BLaER1 treated with 17β-estradiol and CSF1 and Interleukin-3, amounts not matched to agents 10 nM and 100 nM (cell line): ENCODE results near the gene RIGI.

Source experiments
- H3K27ac ChIP-seq, 11 experiments: shearing (Covaris generic); formaldehyde crosslinking; 2 replicates each; pipeline ENCODE4 v1.8.1; 2022
- H3K27me3 ChIP-seq, 11 experiments: shearing (Covaris generic); formaldehyde crosslinking; 2 replicates each; pipeline ENCODE4 v1.8.1; 2022
- H3K36me3 ChIP-seq, 11 experiments: shearing (Covaris generic); formaldehyde crosslinking; 2 replicates each; pipeline ENCODE4 v1.8.1; 2022
- H3K4me1 ChIP-seq, 10 experiments: shearing (Covaris generic); formaldehyde crosslinking; 2 replicates each; pipeline ENCODE4 v1.8.1; 2022
- H3K4me2 ChIP-seq, 11 experiments: shearing (Covaris generic); formaldehyde crosslinking; 2 replicates each; pipeline ENCODE4 v1.8.1; 2022
- H3K4me3 ChIP-seq, 10 experiments: shearing (Covaris generic); formaldehyde crosslinking; 2 replicates each; pipeline ENCODE4 v1.8.1; 2022
- H3K9ac ChIP-seq, 11 experiments: shearing (Covaris generic); formaldehyde crosslinking; 2 replicates each; pipeline ENCODE4 v1.8.1; 2022
- H3K9me3 ChIP-seq, 11 experiments: shearing (Covaris generic); formaldehyde crosslinking; replicated peaks in 1 of 11; 2 replicates each; pipeline ENCODE4 v1.8.1; 2022
- H4K20me1 ChIP-seq, 11 experiments: shearing (Covaris generic); formaldehyde crosslinking; 2 replicates each; pipeline ENCODE4 v1.8.1; 2022
- Cebpa-rat ChIP-seq, 11 experiments: shearing (Covaris generic); IDR thresholded peaks; 2 replicates each; pipeline ENCODE4 v1.8.1; 2022

The RIGI gene

DNA sequence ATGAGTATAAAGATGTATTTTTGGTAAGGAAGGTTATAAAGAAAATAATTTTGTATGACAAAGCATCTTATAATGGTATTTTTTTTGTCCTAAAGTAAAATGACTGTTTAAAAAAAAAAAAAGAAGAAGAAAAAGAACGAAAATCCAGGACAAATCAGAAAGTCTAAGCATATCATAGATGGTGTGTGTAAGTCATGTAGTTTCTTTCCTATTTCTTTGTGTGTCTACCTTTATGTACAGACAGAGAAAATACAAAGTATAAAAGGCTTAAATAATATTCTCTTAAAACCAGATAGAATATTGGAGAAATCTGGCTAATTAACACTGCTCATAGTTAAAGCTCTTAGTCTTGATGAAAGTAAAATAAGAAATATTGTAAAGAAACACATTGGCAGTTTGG, 7.7 kb downstream of the RIGI start:
- no peak overlapping the region for H3K9ac ChIP-seq
- H3K4me1 ChIP-seq, result peaks cover 0 to under 1% (median 0%) of the 10 kb centered on the region in 10 experiments; a peak in 2 of 20 replicates
- H3K4me3 ChIP-seq, result no peak overlapping the region; a peak in 1 of 20 replicates
- H3K27ac ChIP-seq, result no peak overlapping the region
- peaks cover 48 to 92% (median 85%) of the 10 kb centered on the region in 11 experiments for H3K9me3 ChIP-seq
- peaks cover 26 to 54% (median 37%) of the 10 kb centered on the region in 11 experiments for H3K36me3 ChIP-seq
- no peaks in the 10 kb centered on the region for H3K27me3 ChIP-seq
- no peak for TF ChIP-seq Cebpa-rat (IDR thresholded peaks at IDR 0.05)
- H4K20me1 ChIP-seq, result no peaks in the 10 kb centered on the region; a peak in 1 of 22 replicates
- H3K4me2 ChIP-seq, result no peak overlapping the region

DNA sequence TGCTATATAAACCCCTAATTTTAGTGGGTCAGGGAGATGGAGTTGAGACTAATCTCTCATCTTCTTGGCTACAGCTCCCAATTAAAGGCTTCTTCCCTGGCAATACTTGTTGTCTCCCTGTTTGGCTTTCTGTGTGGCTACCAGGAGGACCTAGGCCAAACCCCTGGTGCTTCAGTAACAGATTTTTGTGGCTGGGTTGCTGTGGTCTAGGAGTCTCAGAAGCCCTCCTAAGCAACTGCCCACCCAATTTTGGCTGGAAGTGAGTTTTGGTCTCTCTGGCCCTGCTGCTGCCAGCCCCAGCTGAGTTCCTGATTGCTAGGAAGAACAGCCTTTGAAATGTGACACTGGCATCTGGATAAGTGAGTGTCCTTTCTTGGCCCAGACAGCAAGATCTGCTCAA, 9.8 kb downstream of the RIGI start:
- Histone ChIP-seq H3K4me3 (no peak overlapping the region), H3K27ac (no peak overlapping the region), H3K9ac (no peak overlapping the region), H4K20me1 (no peaks in the 10 kb centered on the region; a peak in 1 of 22 replicates), H3K4me1 (no peaks in the 10 kb centered on the region), H3K36me3 (peaks cover 23 to 44% (median 35%) of the 10 kb centered on the region in 11 experiments), H3K4me2 (no peak overlapping the region), H3K27me3 (no peaks in the 10 kb centered on the region), H3K9me3 (peaks cover 51 to 80% (median 74%) of the 10 kb centered on the region in 11 experiments)
- TF ChIP-seq Cebpa-rat (IDR thresholded peaks at IDR 0.05), result no peak

DNA sequence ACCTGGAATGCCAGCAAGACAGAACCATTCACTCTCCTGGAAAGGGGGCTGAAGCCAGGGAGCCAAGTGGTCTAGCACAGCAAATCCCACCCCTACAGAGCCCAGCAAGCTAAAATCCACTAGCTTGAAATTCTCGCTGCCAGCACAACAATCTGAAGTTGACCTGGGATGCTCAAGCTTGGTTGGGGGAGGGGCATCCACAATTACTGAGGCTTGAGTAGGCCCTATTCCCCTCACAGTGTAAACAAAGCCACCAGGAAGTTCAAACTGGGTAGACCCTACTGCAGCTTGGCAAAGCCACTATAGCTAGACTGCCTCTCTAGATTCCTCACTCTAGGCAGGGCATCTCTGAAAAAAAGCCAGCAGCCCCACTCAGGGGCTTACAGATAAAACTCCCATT, 17.3 kb downstream of the RIGI start:
- Histone ChIP-seq H3K27me3 (no peaks in the 10 kb centered on the region), H3K4me2 (no peak overlapping the region), H3K27ac (no peak overlapping the region), H3K9me3 (peaks cover under 1 to 13% (median 7%) of the 10 kb centered on the region in 11 experiments; a peak in 14 of 22 replicates), H3K36me3 (peaks cover 0 to 10% (median 0%) of the 10 kb centered on the region in 11 experiments; a peak in 1 of 22 replicates), H3K4me3 (no peak overlapping the region), H3K9ac (no peak overlapping the region), H4K20me1 (peaks cover 0 to 5% (median 0%) of the 10 kb centered on the region in 11 experiments; a peak in 1 of 22 replicates), H3K4me1 (no peaks in the 10 kb centered on the region)
- TF ChIP-seq Cebpa-rat (IDR thresholded peaks at IDR 0.05), result no peak

DNA sequence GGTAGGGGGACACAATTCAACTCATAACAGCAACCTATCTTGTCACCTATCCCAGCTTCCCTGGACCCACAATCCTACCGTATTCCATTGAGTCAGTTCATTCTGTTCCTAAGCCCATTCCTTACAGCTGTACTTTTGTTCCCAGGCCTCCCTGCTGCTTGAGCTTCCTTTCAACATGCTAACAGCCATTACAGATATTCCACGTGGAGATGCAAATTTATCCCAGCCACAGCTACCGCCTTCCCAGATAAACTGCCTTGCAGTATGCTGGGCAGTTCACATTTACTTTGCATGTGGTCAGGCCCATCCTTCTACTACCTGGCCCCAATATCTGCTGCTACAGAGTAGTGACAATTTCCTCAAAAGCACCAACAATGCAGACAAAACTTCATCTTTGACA, 23.0 kb downstream of the RIGI start:
- H3K9ac ChIP-seq, result no peak overlapping the region
- no peak overlapping the region for H3K27ac ChIP-seq
- H3K4me3 ChIP-seq, result no peak overlapping the region
- H3K9me3 ChIP-seq, result peaks cover 0 to 6% (median 0%) of the 10 kb centered on the region in 11 experiments; a peak in 4 of 22 replicates
- no peaks in the 10 kb centered on the region for H3K27me3 ChIP-seq
- H4K20me1 ChIP-seq, result peaks cover 0 to 7% (median 0%) of the 10 kb centered on the region in 11 experiments; a peak in 1 of 22 replicates
- TF ChIP-seq Cebpa-rat (IDR thresholded peaks at IDR 0.05), result no peak
- no peaks in the 10 kb centered on the region for H3K4me1 ChIP-seq
- no peak overlapping the region for H3K4me2 ChIP-seq
- H3K36me3 ChIP-seq, result peaks cover 15 to 41% (median 23%) of the 10 kb centered on the region in 11 experiments

DNA sequence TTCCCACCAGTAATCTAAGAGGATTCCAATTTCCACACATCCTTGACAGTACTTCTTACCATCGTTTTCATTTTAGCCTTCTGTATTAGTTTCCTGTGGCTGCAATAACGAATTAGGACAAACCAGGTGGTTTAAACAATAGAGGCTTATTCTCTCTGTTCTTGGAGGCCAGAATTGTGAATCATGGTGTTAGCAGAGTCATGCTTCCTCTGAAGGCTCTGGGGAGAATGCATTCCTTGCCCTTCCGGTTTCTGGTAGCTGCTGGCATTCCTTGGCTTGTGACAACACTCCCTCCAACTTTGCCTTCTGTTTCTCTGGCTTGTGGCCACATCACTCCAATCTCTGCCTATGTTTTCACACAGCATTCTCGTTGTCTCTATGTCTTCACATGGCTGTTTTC, 23.5 kb downstream of the RIGI start:
- Histone ChIP-seq H3K4me3 (no peak overlapping the region), H3K27me3 (no peaks in the 10 kb centered on the region), H3K4me1 (no peaks in the 10 kb centered on the region), H4K20me1 (0 out of 22 replicates have a peak, but pooled peaks cover 0 to 5% (median 0%) of the 10 kb centered on the region in 11 experiments), H3K4me2 (no peak overlapping the region), H3K9ac (no peak overlapping the region), H3K9me3 (peaks cover 0 to 6% (median 0%) of the 10 kb centered on the region in 11 experiments; a peak in 4 of 22 replicates), H3K27ac (no peak overlapping the region), H3K36me3 (peaks cover 18 to 46% (median 28%) of the 10 kb centered on the region in 11 experiments)
- no peak for TF ChIP-seq Cebpa-rat (IDR thresholded peaks at IDR 0.05)

DNA sequence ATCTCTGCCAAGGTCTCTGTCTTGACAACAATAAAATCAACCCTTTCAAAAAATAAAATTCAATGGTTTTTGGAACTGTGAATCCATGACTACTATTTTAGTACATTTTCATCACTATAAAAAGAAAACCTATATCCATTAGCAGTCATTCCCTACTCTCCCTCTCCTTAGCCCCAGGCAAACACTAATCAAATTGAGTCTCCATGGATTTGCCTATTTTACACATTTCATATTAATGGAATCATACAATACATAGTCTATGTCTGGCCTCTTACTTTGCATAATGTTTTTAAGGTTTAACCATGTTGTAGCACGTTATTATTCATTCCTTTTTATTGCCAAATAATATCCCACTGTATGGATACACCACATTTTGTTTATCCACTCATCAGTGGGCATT, 24.1 kb downstream of the RIGI start:
- peaks cover 18 to 50% (median 28%) of the 10 kb centered on the region in 11 experiments for H3K36me3 ChIP-seq
- no peak overlapping the region for H3K4me3 ChIP-seq
- 0 out of 22 replicates have a peak, but pooled peaks cover 0 to 5% (median 0%) of the 10 kb centered on the region in 11 experiments for H4K20me1 ChIP-seq
- H3K4me1 ChIP-seq, result no peaks in the 10 kb centered on the region
- TF ChIP-seq Cebpa-rat (IDR thresholded peaks at IDR 0.05), result no peak
- peaks cover 0 to 6% (median 0%) of the 10 kb centered on the region in 11 experiments; a peak in 4 of 22 replicates for H3K9me3 ChIP-seq
- H3K4me2 ChIP-seq, result no peak overlapping the region
- no peaks in the 10 kb centered on the region for H3K27me3 ChIP-seq
- no peak overlapping the region for H3K9ac ChIP-seq
- no peak overlapping the region for H3K27ac ChIP-seq

DNA sequence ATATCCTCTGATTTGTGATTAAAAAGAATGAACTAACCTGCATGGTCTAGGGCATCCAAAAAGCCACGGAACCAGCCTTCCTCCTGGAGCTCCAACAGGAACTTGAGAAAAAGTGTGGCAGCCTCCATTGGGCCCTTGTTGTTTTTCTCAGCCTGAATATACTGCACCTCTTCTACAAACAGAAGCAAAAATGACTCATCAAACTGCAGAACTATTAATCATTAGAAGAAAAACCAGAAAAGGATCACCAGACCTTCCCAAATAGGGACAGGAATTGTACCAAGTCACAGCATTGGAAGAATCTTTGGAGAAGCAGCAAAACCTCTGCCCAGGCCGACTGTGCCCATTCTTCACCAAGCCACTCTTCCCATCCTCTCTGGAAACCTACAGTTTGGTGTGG, 25.2 kb downstream of the RIGI start:
- Histone ChIP-seq H3K36me3 (peaks cover 18 to 61% (median 36%) of the 10 kb centered on the region in 11 experiments), H3K9ac (no peak overlapping the region), H3K4me3 (no peak overlapping the region), H3K27me3 (no peaks in the 10 kb centered on the region), H4K20me1 (0 out of 22 replicates have a peak, but pooled peaks cover 0 to 4% (median 0%) of the 10 kb centered on the region in 11 experiments), H3K4me1 (no peaks in the 10 kb centered on the region), H3K4me2 (no peak overlapping the region), H3K9me3 (peaks cover 0 to 6% (median 0%) of the 10 kb centered on the region in 11 experiments; a peak in 4 of 22 replicates), H3K27ac (no peak overlapping the region)
- TF ChIP-seq Cebpa-rat (IDR thresholded peaks at IDR 0.05), result no peak

DNA sequence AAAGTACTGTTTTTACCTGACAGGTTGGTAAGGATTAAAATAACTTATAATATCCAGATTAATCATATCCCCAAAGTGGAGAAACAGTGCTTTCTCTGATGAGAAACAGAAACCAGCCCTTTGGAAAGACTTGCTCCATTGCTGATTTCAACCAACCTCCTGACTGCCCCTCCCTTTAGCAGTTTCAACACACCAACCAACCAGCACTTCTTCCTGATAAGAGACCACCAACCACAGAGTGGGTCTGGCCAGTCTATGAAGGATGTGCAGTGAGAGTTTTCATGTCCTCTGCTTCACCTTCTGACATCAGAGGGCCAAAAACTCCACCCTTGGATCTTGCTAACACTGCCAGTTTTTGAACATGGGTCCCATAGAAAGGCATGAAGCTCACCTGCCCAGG, 28.1 kb downstream of the RIGI start:
- no peaks in the 10 kb centered on the region for H3K4me1 ChIP-seq
- peaks cover 0 to 6% (median 0%) of the 10 kb centered on the region in 11 experiments; a peak in 4 of 22 replicates for H3K9me3 ChIP-seq
- no peak for TF ChIP-seq Cebpa-rat (IDR thresholded peaks at IDR 0.05)
- H3K4me3 ChIP-seq, result no peak overlapping the region
- 0 out of 22 replicates have a peak, but pooled peaks cover 0 to 1% (median 0%) of the 10 kb centered on the region in 11 experiments for H4K20me1 ChIP-seq
- no peak overlapping the region for H3K4me2 ChIP-seq
- H3K36me3 ChIP-seq, result peaks cover 18 to 67% (median 48%) of the 10 kb centered on the region in 11 experiments
- H3K9ac ChIP-seq, result no peak overlapping the region
- H3K27me3 ChIP-seq, result no peaks in the 10 kb centered on the region
- H3K27ac ChIP-seq, result no peak overlapping the region

DNA sequence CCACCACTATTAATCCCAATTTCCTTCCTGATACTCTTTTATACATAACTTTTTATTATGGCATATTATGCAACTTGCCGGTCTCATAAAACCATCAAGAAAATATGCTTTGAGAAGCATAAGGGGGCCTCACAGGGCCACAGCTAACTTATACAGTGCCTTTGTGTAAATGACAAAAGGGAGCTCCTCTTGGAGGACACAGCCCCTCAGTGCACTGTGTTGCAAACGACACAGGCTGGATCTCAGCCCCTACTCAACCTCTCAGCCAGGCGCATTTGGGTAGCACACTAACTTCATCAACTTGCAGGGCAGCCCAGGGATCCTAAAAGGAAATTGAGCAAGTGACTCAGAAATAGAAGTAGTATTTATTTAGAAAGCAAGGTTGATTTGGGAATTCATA, 35.4 kb downstream of the RIGI start:
- Histone ChIP-seq H3K4me2 (no peak overlapping the region), H3K9me3 (no peaks in the 10 kb centered on the region), H3K27ac (no peak overlapping the region), H4K20me1 (no peaks in the 10 kb centered on the region), H3K4me3 (no peak overlapping the region), H3K36me3 (peaks cover 30 to 82% (median 56%) of the 10 kb centered on the region in 11 experiments), H3K9ac (no peak overlapping the region), H3K4me1 (no peaks in the 10 kb centered on the region), H3K27me3 (no peaks in the 10 kb centered on the region)
- no peak for TF ChIP-seq Cebpa-rat (IDR thresholded peaks at IDR 0.05)

DNA sequence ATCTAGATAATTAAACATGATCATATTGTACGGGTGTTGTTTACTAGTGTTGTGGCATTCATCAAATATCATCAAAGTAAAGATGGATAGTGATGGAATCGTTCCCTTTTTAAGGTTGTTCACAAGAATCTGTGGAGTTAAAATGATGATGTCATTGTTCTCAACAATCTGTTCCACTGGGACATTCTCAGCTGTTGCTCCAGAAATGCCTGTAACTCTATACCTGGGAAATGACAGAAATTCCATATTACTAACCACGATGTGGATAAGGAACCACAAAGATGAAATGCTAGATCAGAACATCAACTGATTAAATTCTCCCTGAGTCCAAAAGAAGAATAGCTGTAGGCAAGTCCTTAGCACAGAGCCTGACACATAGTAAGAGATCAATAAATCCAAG, 38.0 kb downstream of the RIGI start:
- Histone ChIP-seq H3K27me3 (no peaks in the 10 kb centered on the region), H3K9me3 (no peaks in the 10 kb centered on the region), H4K20me1 (no peaks in the 10 kb centered on the region), H3K4me2 (no peak overlapping the region), H3K4me1 (peaks cover 0 to 5% (median 0%) of the 10 kb centered on the region in 10 experiments; a peak in 1 of 20 replicates), H3K4me3 (no peak overlapping the region), H3K27ac (no peak overlapping the region), H3K36me3 (peaks cover 54 to 99% (median 72%) of the 10 kb centered on the region in 11 experiments), H3K9ac (no peak overlapping the region)
- no peak for TF ChIP-seq Cebpa-rat (IDR thresholded peaks at IDR 0.05)
